Body of pancreas (tissue), 4 donors: Measurements from ENCODE around the gene GET3.

Experiments
- CTCF ChIP-seq, 7 experiments: fragments of 450-650 bp in 4 of 7; fragments of 200-600 bp in 3 of 7; sonication (generic) in 3 of 7; IDR thresholded peaks; one replicate each; pipeline ENCODE4 v1.5.1; 2016 to 2019; ENCODE audit warnings: antibody characterized with exemption in 7 of 7
- POLR2A ChIP-seq, 3 donors: fragments of 450-650 bp; IDR thresholded peaks; one replicate each; pipeline ENCODE4 v1.6.1; 2016; ENCODE audit warnings: antibody characterized with exemption in 3 of 3, mild to moderate bottlenecking in 2 of 3

GRCh38 chr19:12733369-12734214 lies 3.7 kb upstream of the GET3 start:
- TF ChIP-seq POLR2A (IDR thresholded peaks at IDR 0.05), result no peak
- no peak for TF ChIP-seq CTCF (IDR thresholded peaks at IDR 0.05)
